Fibroblast of villous mesenchyme (primary cell): ENCODE data around the gene KICS2. TPM values are rescaled to one million over a fixed set of nuclear protein-coding genes. Genes with fewer than 3 reads are reported as not detected.

ENCODE experiments used
- DNase-seq: peaks from one replicate; pipeline ENCODE4 v3.0.0-alpha.2; 2010; ENCODE audit warnings: low read depth
- H3K4me3 ChIP-seq: 2 replicates; pipeline ENCODE4 v1.5.1; 2011; ENCODE audit warnings: low read depth, mild to moderate bottlenecking, low read length
- CTCF ChIP-seq: IDR thresholded peaks from 2 replicates; pipeline ENCODE4 v1.5.1; 2012; ENCODE audit warnings: low read depth, mild to moderate bottlenecking, low read length; ENCODE audit not compliant: insufficient read depth
- total RNA-seq: library from RNA; depleted of rRNA; stranded (reverse); fragments of >200 nt; gene quantifications from 2 replicates; pipeline ENCODE4 v1.2.3, GENCODE V29; 2012

KICS2 gene
- total RNA-seq, 1 donor, result 8.2 TPM

GRCh38 chr12:64237382-64237781 is 15.3 kb upstream of the KICS2 start:
- H3K4me3 ChIP-seq, result no peak overlapping the region
- TF ChIP-seq CTCF, result no peak
- no peak for DNase-seq

GRCh38 chr12:64236549-64236948 is 14.5 kb upstream of the KICS2 start:
- TF ChIP-seq CTCF, result peak; percentile 28
- DNase-seq, result peak; percentile 28
- H3K4me3 ChIP-seq, result no peak overlapping the region

- H3K4me3 ChIP-seq, result no peak overlapping the region
- DNase-seq, result no peak
- TF ChIP-seq CTCF, result no peak
Observed at GRCh38 chr12:64232196-64232595, 10.1 kb upstream of the KICS2 start.

- TF ChIP-seq CTCF, result no peak
- no peak overlapping the region for H3K4me3 ChIP-seq
- DNase-seq, result no peak
Observed at GRCh38 chr12:64229796-64230195, 7.7 kb upstream of the KICS2 start.

GRCh38 chr12:64229240-64229639 is 7.1 kb upstream of the KICS2 start:
- TF ChIP-seq CTCF, result no peak
- no peak overlapping the region for H3K4me3 ChIP-seq
- DNase-seq, result no peak

- TF ChIP-seq CTCF, result no peak
- DNase-seq, result no peak
- H3K4me3 ChIP-seq, result no peak overlapping the region
Observed at GRCh38 chr12:64225626-64226025, 3.5 kb upstream of the KICS2 start.

- DNase-seq, result peak; percentile 78
- H3K4me3 ChIP-seq, result peak overlapping the region; percentile 85
- TF ChIP-seq CTCF, result no peak
Observed at GRCh38 chr12:64221651-64222008, 466 bp downstream of the KICS2 start.
